Large intestine (tissue), 3 donors: Measurements from ENCODE around the gene NKAIN2. TPM values are rescaled to one million over a fixed set of nuclear protein-coding genes. Genes with fewer than 3 reads are reported as not detected.
"Not testable (repeated sequence)": the region's sequence is repeated elsewhere in the genome, so short reads cannot be mapped to it uniquely, and the experiment has no call there.

Experiments
- DNase-seq, 2 donors: peaks; one replicate each; pipeline versions ENCODE4 v3.0.0 to v3.0.0-alpha.2; 2013
- H3K27ac ChIP-seq: one replicate; pipeline ENCODE4 v1.5.1; 2013; ENCODE audit warnings: low read length
- H3K27me3 ChIP-seq: 2 replicates; pipeline ENCODE4 v1.6.1; 2013; ENCODE audit warnings: low read length; ENCODE audit not compliant: control insufficient read depth, insufficient read depth
- H3K36me3 ChIP-seq: 2 replicates; pipeline ENCODE4 v1.6.1; 2013; ENCODE audit warnings: low read length; ENCODE audit not compliant: control insufficient read depth, insufficient read depth
- H3K4me1 ChIP-seq: one replicate; pipeline ENCODE4 v1.6.1; 2013; ENCODE audit warnings: low read length; ENCODE audit not compliant: control insufficient read depth, insufficient read depth
- H3K4me3 ChIP-seq: one replicate; pipeline ENCODE4 v1.5.1; 2013; ENCODE audit warnings: low read length
- H3K9me3 ChIP-seq: one replicate; pipeline ENCODE4 v1.6.1; 2013; ENCODE audit warnings: mild to moderate bottlenecking, low read depth, low read length, moderate library complexity; ENCODE audit not compliant: control insufficient read depth
- WGBS: methylation state at CpG from one replicate; pipeline ENCODE4 v1.1.5; 2013; ENCODE audit warnings: low lambda C conversion rate; ENCODE audit not compliant: insufficient coverage; 5-methylcytosine and 5-hydroxymethylcytosine counted together
- polyA plus RNA-seq: library from polyadenylated mRNA; unstranded; fragments of 120-200 nt; gene quantifications from one replicate; pipeline ENCODE4 v1.2.1, GENCODE V29; 2013

Gene NKAIN2
- polyA plus RNA-seq, 1 donor, result 1.3 TPM

DNA sequence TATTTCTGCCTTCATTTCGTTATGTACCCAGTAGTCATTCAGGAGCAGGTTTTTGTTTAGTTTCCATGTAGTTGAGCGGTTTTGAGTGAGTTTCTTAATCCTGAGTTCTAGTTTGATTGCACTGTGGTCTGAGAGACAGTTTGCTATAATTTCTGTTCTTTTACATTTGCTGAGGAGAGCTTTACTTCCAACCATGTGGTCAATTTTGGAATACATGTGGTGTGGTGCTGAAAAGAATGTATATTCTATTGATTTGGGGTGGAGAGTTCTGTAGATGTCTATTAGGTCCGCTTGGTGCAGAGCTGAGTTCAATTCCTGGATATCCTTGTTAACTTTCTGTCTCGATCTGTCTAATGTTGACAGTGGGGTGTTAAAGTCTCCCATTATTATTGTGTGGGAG is 606.8 kb downstream of the NKAIN2 start:
- not testable (repeated sequence) for DNase-seq, H3K4me1 ChIP-seq, H3K9me3 ChIP-seq, H3K27me3 ChIP-seq, H3K4me3 ChIP-seq, H3K36me3 ChIP-seq, H3K27ac ChIP-seq
- no CpG with 5 or more reads among the region's 4 CpGs for WGBS

DNA sequence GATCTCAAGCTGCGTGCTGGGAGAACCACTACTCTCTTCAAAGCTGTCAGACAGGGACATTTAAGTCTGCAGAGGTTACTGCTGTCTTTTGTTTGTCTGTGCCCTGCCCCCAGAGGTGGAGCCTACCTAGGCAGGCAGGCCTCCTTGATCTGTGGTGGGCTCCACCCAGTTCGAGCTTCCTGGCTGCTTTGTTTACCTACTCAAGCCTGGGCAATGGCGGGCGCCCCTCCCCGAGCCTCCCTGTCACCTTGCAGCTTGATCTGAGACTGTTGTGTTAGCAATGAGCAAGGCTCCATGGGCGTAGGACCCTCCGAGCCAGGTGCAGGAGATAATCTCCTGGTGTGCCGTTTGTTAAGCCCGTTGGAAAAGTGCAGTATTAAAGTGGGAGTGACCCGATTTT is 609.0 kb downstream of the NKAIN2 start:
- H3K27me3 ChIP-seq, H3K36me3 ChIP-seq, DNase-seq, H3K4me3 ChIP-seq, H3K4me1 ChIP-seq, H3K9me3 ChIP-seq, H3K27ac ChIP-seq: not testable (repeated sequence)
- WGBS, result no CpG with 5 or more reads among the region's 10 CpGs

DNA sequence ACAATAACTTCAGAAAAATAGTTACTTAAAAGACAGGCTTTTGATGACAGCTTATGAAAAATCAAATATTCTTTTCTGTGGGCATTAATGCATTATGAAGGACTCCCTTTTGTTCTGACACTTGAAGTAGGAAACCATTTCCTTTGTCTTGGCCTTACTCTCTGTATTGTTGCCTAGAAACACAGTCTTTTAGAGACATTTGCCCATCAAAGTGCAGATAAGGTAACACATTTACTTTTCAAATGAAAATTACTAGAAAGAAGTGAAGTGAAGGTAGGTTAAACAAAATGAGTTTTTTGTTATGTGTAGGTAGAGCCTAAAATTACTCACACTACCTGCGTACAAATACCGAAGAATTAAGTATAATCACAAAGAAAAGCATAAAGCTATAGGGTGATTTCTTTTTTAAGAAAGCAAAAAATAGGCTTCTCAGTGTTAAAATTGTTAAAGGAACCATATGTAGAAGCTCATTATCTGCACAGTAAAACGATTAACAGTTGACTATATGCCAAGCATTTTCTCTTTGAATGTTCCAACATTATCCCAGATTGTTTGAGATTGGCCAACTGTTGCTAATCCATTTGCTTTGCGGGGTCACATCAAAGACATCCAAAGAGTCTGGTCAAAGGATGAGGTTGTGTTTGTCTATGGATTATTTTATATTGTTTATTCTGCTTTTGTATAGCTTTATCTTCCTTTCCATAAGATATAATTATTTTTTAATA is 616.6 kb downstream of the NKAIN2 start:
- Histone ChIP-seq H3K4me3 (no peak overlapping the region), H3K27ac (no peak overlapping the region), H3K4me1 (no peaks in the 10 kb centered on the region), H3K27me3 (no peaks in the 10 kb centered on the region), H3K9me3 (no peaks in the 10 kb centered on the region), H3K36me3 (no peaks in the 10 kb centered on the region)
- DNase-seq, result no peak
- 67% methylated on average over 3 of the region's 4 CpGs for WGBS

DNA sequence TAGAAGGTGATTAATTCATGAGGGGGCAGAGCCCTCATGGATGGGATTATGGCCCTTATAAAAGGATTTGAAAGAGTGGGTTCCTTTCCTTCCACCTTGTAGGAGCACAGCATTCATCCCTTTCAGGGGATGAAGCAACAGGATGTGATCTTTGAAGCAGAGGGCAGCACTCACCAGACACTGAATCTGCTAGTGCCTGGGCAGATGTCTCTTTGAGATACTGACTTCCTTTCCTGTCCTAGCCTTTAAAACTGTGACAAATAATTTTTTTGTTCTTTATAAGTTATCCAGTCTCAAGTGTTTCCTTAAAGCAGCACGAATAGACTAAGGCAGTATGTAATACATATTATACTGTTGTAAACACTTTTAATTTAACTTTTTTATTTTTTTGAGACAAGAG is 620.0 kb downstream of the NKAIN2 start:
- no peaks in the 10 kb centered on the region for H3K4me1 ChIP-seq
- no peaks in the 10 kb centered on the region for H3K9me3 ChIP-seq
- no CpG with 5 or more reads among the region's 1 CpG for WGBS

DNA sequence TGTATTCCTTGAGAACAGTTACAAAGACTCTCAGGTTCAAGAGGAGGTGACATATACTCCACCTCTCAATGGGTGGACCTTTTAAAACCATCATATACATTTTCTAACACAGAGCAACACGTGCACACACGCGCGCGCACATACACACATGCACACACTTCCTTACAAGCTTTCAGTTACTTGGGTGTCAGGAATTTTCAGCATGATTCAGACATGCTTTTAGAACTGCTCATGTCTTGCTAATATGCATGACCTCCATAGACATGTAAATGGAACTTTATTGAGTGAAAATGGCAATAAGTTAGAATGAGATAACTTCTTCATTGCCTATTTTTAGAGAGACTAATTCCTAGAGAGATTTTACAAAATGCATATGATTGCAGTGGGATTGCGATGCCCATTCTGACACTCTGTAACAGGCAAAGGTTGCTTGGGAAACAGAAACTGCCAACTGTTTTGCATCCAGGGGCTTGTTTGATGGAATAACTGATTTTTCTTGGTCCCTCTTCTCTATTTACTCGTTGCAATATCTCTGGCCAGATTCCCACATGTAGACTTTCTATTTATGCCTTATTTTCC is 627.2 kb downstream of the NKAIN2 start:
- no peaks in the 10 kb centered on the region for H3K4me1 ChIP-seq
- no peaks in the 10 kb centered on the region for H3K9me3 ChIP-seq
- no peak overlapping the region for H3K4me3 ChIP-seq
- H3K27ac ChIP-seq, result no peak overlapping the region
- 88% methylated on average over 4 of the region's 7 CpGs for WGBS
- no peaks in the 10 kb centered on the region for H3K36me3 ChIP-seq
- H3K27me3 ChIP-seq, result no peaks in the 10 kb centered on the region
- no peak for DNase-seq

More for the DNA sequence above, 620.0 kb downstream of the NKAIN2 start:
- Histone ChIP-seq H3K27ac (no peak overlapping the region), H3K36me3 (no peaks in the 10 kb centered on the region), H3K4me3 (no peak overlapping the region), H3K27me3 (no peaks in the 10 kb centered on the region)
- no peak for DNase-seq

DNA sequence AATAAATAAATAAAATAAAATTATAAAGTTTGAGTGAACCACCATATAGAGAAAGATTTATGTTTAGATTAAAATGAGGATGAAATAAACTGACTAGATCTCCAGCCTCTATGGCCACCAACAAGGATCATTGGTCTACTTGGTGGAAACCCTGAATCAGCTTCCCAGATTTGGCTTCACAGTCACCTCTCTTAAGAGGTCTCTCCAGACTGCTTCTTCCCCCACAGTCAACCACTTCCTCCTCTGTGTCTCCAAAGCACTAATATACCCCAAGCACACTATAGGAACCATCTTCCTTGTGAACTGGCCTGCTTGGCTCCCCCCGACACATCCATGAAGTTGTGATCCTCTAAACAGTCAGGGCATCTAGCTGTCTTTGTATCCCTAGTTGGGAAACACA is 629.0 kb downstream of the NKAIN2 start:
- H3K4me3 ChIP-seq, result no peak overlapping the region
- no peaks in the 10 kb centered on the region for H3K27me3 ChIP-seq
- no peaks in the 10 kb centered on the region for H3K9me3 ChIP-seq
- H3K4me1 ChIP-seq, result no peaks in the 10 kb centered on the region
- no peak overlapping the region for H3K27ac ChIP-seq
- no peak for DNase-seq
- no CpG with 5 or more reads among the region's 1 CpG for WGBS
- H3K36me3 ChIP-seq, result no peaks in the 10 kb centered on the region

DNA sequence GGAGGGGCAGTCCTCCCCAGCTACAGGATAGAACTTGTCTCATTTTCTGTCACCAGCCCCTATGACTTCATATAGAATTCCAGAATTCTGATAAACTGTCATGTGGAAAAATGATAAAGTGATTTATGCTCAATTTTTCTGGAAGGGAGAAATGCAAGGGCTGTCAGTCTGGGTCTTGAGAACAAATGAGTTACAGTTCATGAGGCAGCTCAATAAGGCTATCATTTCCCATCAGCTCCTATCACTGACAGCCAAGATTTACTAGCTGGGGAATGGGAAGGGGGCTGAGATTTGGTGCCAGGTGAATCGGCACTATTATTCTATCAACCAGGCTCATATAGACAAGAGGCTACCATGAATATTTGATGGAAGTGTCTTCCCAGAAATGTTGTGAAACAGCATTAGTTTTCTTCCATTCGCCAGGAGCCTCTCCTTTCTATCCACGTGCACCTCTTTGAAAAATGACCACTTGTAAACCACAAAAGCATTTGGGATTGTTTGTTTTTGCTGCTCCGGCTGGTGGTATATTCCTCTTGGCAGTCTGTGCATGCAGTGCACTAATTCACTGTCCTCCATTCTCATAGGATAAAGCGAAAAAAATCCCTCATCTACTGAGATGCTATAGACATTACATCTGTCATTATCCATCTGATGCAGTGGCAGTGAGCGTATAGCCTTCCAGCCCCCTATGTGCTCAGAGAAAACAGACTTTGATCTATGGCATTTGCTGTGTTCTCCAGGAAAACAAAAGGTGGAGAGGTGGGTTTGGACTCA is 629.9 kb downstream of the NKAIN2 start:
- Histone ChIP-seq H3K4me1 (no peaks in the 10 kb centered on the region), H3K27ac (no peak overlapping the region), H3K27me3 (no peaks in the 10 kb centered on the region), H3K36me3 (no peaks in the 10 kb centered on the region), H3K9me3 (no peaks in the 10 kb centered on the region), H3K4me3 (no peak overlapping the region)
- DNase-seq, result no peak
- whole genome bisulfite sequencing, result no CpG with 5 or more reads among the region's 6 CpGs

DNA sequence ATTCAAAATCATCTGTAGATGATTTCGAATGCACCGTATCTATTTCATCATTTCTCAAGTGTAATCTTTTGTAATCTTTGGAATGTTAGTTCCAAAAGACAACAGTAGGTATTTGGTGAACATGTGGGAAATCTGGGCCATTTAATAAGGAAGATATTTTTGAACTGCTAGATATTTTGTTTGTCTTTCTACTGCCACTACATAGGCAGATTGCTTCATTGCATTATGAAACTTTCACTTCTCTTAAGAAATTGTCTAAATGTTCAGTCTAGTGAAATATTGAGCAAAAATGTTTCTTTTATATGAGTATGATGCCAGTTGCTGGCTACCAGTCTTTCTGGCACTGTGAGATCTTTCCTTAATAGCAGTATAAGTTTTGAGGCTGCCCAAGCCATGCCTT is 630.8 kb downstream of the NKAIN2 start:
- 100% methylated on average over 2 of the region's 2 CpGs for WGBS
- no peaks in the 10 kb centered on the region for H3K4me1 ChIP-seq

DNA sequence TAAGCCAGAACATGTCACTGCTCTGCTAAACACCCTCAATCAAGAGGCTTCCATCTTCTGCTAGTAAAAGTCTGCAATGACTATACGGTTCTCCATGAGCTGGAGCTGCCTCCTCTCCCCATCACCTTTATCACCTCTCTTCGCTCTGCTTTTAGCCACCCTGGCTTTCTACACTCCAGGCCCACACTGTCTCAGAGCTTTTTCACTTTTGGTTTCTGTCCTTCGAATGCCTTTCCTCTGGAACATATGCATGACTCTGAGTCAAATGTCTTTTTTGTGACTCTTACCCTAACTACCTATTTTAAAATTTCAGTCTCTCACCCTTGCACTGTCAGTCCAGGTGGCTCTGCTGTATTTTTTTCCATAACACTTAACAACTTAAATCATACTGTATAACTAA is 633.1 kb downstream of the NKAIN2 start:
- H3K27ac ChIP-seq, result no peak overlapping the region
- no peak overlapping the region for H3K4me3 ChIP-seq
- no peaks in the 10 kb centered on the region for H3K4me1 ChIP-seq
- DNase-seq, result no peak
- no peaks in the 10 kb centered on the region for H3K9me3 ChIP-seq
- no peaks in the 10 kb centered on the region for H3K27me3 ChIP-seq
- WGBS, result 100% methylated on average over 2 of the region's 3 CpGs
- H3K36me3 ChIP-seq, result no peaks in the 10 kb centered on the region

More for the DNA sequence above, 630.8 kb downstream of the NKAIN2 start:
- DNase-seq, result no peak
- Histone ChIP-seq H3K27ac (no peak overlapping the region), H3K4me3 (no peak overlapping the region), H3K9me3 (no peaks in the 10 kb centered on the region), H3K27me3 (no peaks in the 10 kb centered on the region), H3K36me3 (no peaks in the 10 kb centered on the region)

DNA sequence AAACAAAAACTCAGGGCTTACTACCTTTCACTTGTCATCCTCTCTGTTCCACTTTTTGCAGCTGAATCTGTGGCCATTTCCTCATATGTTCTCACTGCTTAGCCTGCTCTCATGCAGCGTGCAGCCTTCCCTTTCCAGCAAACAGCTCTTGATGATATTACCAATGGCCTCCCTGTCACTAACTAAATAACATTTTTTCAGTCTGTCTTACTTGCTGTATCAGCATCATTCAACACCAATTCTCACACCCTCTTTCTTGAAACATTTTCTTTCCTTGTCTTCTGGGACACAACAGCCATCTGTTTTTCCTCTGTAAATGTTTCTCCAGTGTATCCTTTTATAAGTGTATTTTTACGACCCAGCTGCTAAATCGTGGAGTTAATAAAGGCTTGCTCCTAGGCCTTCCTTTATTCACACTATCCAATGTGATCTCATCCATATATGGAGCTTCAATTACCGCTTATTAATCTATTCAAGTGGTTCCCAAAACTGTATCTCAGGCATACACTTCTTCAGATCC is 634.9 kb downstream of the NKAIN2 start:
- Histone ChIP-seq H3K36me3 (no peaks in the 10 kb centered on the region), H3K27me3 (no peaks in the 10 kb centered on the region), H3K27ac (no peak overlapping the region), H3K4me1 (no peaks in the 10 kb centered on the region), H3K9me3 (no peaks in the 10 kb centered on the region), H3K4me3 (no peak overlapping the region)
- 61% methylated on average over 3 of the region's 4 CpGs for WGBS
- no peak for DNase-seq
